Head of caudate nucleus (tissue), 42 donors: ENCODE data around the gene ANKS4B.

Experiments
- DNase-seq, 42 donors: peaks; one replicate each; pipeline versions ENCODE4 v3.0.0 to v3.0.0-alpha.2; 2020 to 2021; ENCODE audit warnings: mixed read lengths in 7 of 42
- intact Hi-C: fragments of 100-400 bp; cut with DNase I; formaldehyde crosslinking; loops from one replicate; pipeline ENCODE4 v1.15.0; 2022

ANKS4B gene

GRCh38 chr16:21253470-21253869, 20.0 kb downstream of the ANKS4B start:
- intact Hi-C loops, result no loop called here
- DNase-seq, result no peak

GRCh38 chr16:21256636-21257035, 23.1 kb downstream of the ANKS4B start:
- intact Hi-C loops, result no loop called here
- DNase-seq, result no peak

GRCh38 chr16:21257284-21257683, 23.8 kb downstream of the ANKS4B start:
- intact Hi-C loops, result no loop called here

GRCh38 chr16:21260870-21261791, 27.6 kb downstream of the ANKS4B start:
- peak in 6 of 42 donors; percentile 8 to 57 (median 36) for DNase-seq
- intact Hi-C loops, result no loop called here

More at GRCh38 chr16:21257284-21257683, 23.8 kb downstream of the ANKS4B start:
- DNase-seq, result no peak

- no peak for DNase-seq
- intact Hi-C loops, result no loop called here
Measured at GRCh38 chr16:21262779-21263639, 29.5 kb downstream of the ANKS4B start.

GRCh38 chr16:21263640-21264570, 30.4 kb downstream of the ANKS4B start:
- intact Hi-C loops, result no loop called here
- DNase-seq, result peak in 3 of 42 donors; percentile 11 to 42 (median 14)

- peak in 1 of 42 donors; percentile 29 for DNase-seq
- intact Hi-C loops, result no loop called here
Measured at GRCh38 chr16:21264571-21265036, 31.1 kb downstream of the ANKS4B start.

GRCh38 chr16:21265104-21265837, 31.8 kb downstream of the ANKS4B start:
- peak in 18 of 42 donors; percentile 10 to 58 (median 26) for DNase-seq
- intact Hi-C loops, result no loop called here

- intact Hi-C loops, result no loop called here
- peak in 1 of 42 donors; percentile 34 for DNase-seq
Measured at GRCh38 chr16:21267298-21267697, 33.8 kb downstream of the ANKS4B start.

GRCh38 chr16:21268236-21268635, 34.7 kb downstream of the ANKS4B start:
- intact Hi-C loops, result no loop called here
- DNase-seq, result peak in 1 of 42 donors; percentile 21

- intact Hi-C loops, result loop anchor here (10.0 kb wide), 1 partner anchor 53 kb away; no protein-coding TSS in a partner anchor
- DNase-seq, result no peak
Measured at GRCh38 chr16:21272253-21272652, 38.8 kb downstream of the ANKS4B start.

- DNase-seq, result peak in 1 of 42 donors; percentile 9
- intact Hi-C loops, result loop anchor here (10.0 kb wide), 1 partner anchor 52 kb away; no protein-coding TSS in a partner anchor
Measured at GRCh38 chr16:21272763-21273162, 39.3 kb downstream of the ANKS4B start.

- peak in 2 of 42 donors; percentile 4 to 33 for DNase-seq
- intact Hi-C loops, result loop anchor here (10.0 kb wide), 1 partner anchor 51 kb away; no protein-coding TSS in a partner anchor
Measured at GRCh38 chr16:21274172-21274726, 40.8 kb downstream of the ANKS4B start.

GRCh38 chr16:21275529-21275928, 42.0 kb downstream of the ANKS4B start:
- peak in 1 of 42 donors; percentile 10 for DNase-seq
- intact Hi-C loops, result loop anchor here (10.0 kb wide), 1 partner anchor 49 kb away; no protein-coding TSS in a partner anchor

- peak in 25 of 42 donors; percentile 12 to 77 (median 42) for DNase-seq
- intact Hi-C loops, result loop anchor here (10.0 kb wide), 1 partner anchor 49 kb away; no protein-coding TSS in a partner anchor
Measured at GRCh38 chr16:21276090-21276489, 42.6 kb downstream of the ANKS4B start.

- peak in 6 of 42 donors; percentile 14 to 40 (median 29) for DNase-seq
Measured at GRCh38 chr16:21277045-21277926, 43.8 kb downstream of the ANKS4B start.

More at GRCh38 chr16:21277045-21277926, 43.8 kb downstream of the ANKS4B start:
- intact Hi-C loops, result loop anchor here (10.0 kb wide), 1 partner anchor 48 kb away; no protein-coding TSS in a partner anchor
